PC-3 (cell line): ENCODE results near the gene CSMD2. TPM values are rescaled to one million over a fixed set of nuclear protein-coding genes. Genes with fewer than 3 reads are reported as not detected.

Experiments
- ATAC-seq: fragments of 200-7000 bp; cut with Tn5 transposase; 2 replicates; pipeline ENCODE4 v1.9.1; 2020; ENCODE audit warnings: mild to moderate bottlenecking, moderate library complexity
- BruUV-seq: library from RNA; stranded (reverse); fragments of 400-500 nt; replicated peaks from 2 replicates; lab custom pipeline; 2021; lab: Mats Ljungman, UMichigan
- CTCF ChIA-PET: fragments of 300-600 bp; sonication (Branson Sonifier 250); formaldehyde crosslinking; loops from one replicate; lab custom pipeline; 2022; ENCODE audit warnings: antibody characterized with exemption; lab: Charles Lee
- POLR2A ChIA-PET: fragments of 300-600 bp; sonication (Branson Sonifier 250); formaldehyde crosslinking; loops from one replicate; lab custom pipeline; 2022; ENCODE audit warnings: antibody characterized with exemption; ENCODE audit not compliant: unreplicated experiment; lab: Charles Lee
- DNase-seq: peaks from one replicate; pipeline ENCODE4 v3.0.0-alpha.2; 2015
- H2AFZ ChIP-seq: fragments of 300-600 bp; sonication (generic); 2 replicates; pipeline ENCODE4 v1.6.0; 2016; ENCODE audit warnings: antibody characterized with exemption, low read length
- H3F3A ChIP-seq: fragments of 300-600 bp; sonication (generic); one replicate; pipeline ENCODE4 v1.6.0; 2017; ENCODE audit warnings: antibody characterized with exemption, low read length, control low read depth, mild to moderate bottlenecking; ENCODE audit not compliant: unreplicated experiment
- H3K27ac ChIP-seq: fragments of 300-600 bp; sonication (generic); 2 replicates; pipeline ENCODE4 v1.5.1; 2016; ENCODE audit warnings: mild to moderate bottlenecking, low read length
- H3K27me3 ChIP-seq: fragments of 300-600 bp; sonication (generic); 2 replicates; pipeline ENCODE4 v1.6.1; 2016; ENCODE audit warnings: low read length, mixed read lengths
- H3K36me3 ChIP-seq: fragments of 300-600 bp; sonication (generic); 2 replicates; pipeline ENCODE4 v1.6.1; 2016; ENCODE audit warnings: low read depth, mixed run types, low read length, mixed read lengths
- H3K4me1 ChIP-seq: fragments of 300-600 bp; sonication (generic); 2 replicates; pipeline ENCODE4 v1.5.1; 2016; ENCODE audit warnings: low read length; ENCODE audit not compliant: insufficient read depth
- H3K4me2 ChIP-seq: fragments of 300-600 bp; sonication (generic); 2 replicates; pipeline ENCODE4 v1.6.0; 2016; ENCODE audit warnings: low read length
- H3K4me3 ChIP-seq: fragments of 300-600 bp; sonication (generic); 2 replicates; pipeline ENCODE4 v1.5.1; 2016; ENCODE audit warnings: mild to moderate bottlenecking, low read length, mixed read lengths
- H3K79me2 ChIP-seq: fragments of 300-600 bp; sonication (generic); 2 replicates; pipeline ENCODE4 v1.6.1; 2017; ENCODE audit warnings: low read length, mixed read lengths
- H3K9ac ChIP-seq: fragments of 300-600 bp; sonication (generic); 2 replicates; pipeline ENCODE4 v1.6.0; 2016; ENCODE audit warnings: mild to moderate bottlenecking, low read length
- H3K9me2 ChIP-seq: fragments of 300-600 bp; sonication (generic); replicated peaks from 2 replicates; pipeline ENCODE4 v1.6.1; 2016; ENCODE audit warnings: mixed run types, low read length, mixed read lengths
- H3K9me3 ChIP-seq: fragments of 300-600 bp; sonication (generic); 2 replicates; pipeline ENCODE4 v1.6.1; 2016; ENCODE audit warnings: low read length, mixed read lengths
- H4K20me1 ChIP-seq: fragments of 300-600 bp; sonication (generic); 2 replicates; pipeline ENCODE4 v1.6.1; 2016; ENCODE audit warnings: low read length, mixed read lengths
- EZH2 ChIP-seq: fragments of 300-600 bp; sonication (generic); IDR thresholded peaks from one replicate; pipeline ENCODE4 v1.6.1; 2017; ENCODE audit warnings: antibody characterized with exemption, mild to moderate bottlenecking, low read length; ENCODE audit not compliant: unreplicated experiment
- EZH2phosphoT487 ChIP-seq: fragments of 300-600 bp; sonication (generic); IDR thresholded peaks from 2 replicates; pipeline ENCODE4 v1.6.1; 2018; ENCODE audit warnings: mild to moderate bottlenecking, antibody characterized with exemption, low read length, borderline replicate concordance
- intact Hi-C: fragments of 100-400 bp; cut with micrococcal nuclease; formaldehyde crosslinking; loops from 2 replicates; pipeline ENCODE4 v1.9.0; 2023
- total RNA-seq: library from RNA; depleted of rRNA; stranded (reverse); fragments of >200 nt; gene quantifications from 2 replicates; pipeline ENCODE4 v1.2.3, GENCODE V29; 2014
- TF ChIP-seq, protein P1 (sequence below): fragments of 300-600 bp; sonication (generic); conservative IDR thresholded peaks from 2 replicates; pipeline ENCODE4 v1.5.1; 2017; ENCODE audit warnings: antibody characterized with exemption, low read depth, mild to moderate bottlenecking, low read length

The CSMD2 gene
- total RNA-seq, 1 experiment from 2014 or later, result not detected

DNA sequence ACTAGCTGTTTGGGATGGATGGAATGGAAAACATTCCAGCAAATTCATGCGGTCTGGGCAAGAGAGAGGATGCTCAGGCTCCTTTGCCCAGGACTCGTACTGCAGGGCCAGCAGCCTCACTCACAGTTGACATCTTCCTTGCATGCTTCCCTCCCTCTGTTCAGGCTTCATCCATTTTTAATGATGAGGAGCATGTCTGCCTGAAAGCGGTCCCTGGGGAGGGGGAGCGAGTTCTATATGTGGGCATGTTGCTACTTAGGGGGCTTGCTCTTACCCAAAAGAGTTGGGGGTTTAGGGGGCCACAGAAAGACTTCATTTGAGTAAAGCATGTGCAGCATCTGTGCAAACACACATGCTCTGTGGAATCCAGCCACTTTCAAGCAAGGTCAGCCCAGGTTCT is 203.0 kb downstream of the CSMD2 start:
- ATAC-seq (no peak), DNase-seq (no peak)
- no peak overlapping the region for H3K27ac ChIP-seq
- no peaks in the 10 kb centered on the region for H3K9me3 ChIP-seq
- no peaks in the 10 kb centered on the region for H3K4me1 ChIP-seq
- H3F3A ChIP-seq, result no peaks in the 10 kb centered on the region
- intact Hi-C loops, result no loop called here
- no peak overlapping the region for H3K9ac ChIP-seq
- no peaks in the 10 kb centered on the region for H3K27me3 ChIP-seq
- no peak overlapping the region for H2AFZ ChIP-seq
- no peaks in the 10 kb centered on the region for H3K36me3 ChIP-seq
- POLR2A ChIA-PET, result no interaction called here
- BruUV-seq, result no TSS peak
- H3K9me2 ChIP-seq, result no peaks in the 10 kb centered on the region
- TF ChIP-seq EZH2phosphoT487, result no peak
- H3K4me3 ChIP-seq, result no peak overlapping the region
- H3K4me2 ChIP-seq, result no peak overlapping the region
- no peaks in the 10 kb centered on the region for H3K79me2 ChIP-seq
- CTCF ChIA-PET, result no interaction called here
- no peaks in the 10 kb centered on the region for H4K20me1 ChIP-seq

- no peaks in the 10 kb centered on the region for H4K20me1 ChIP-seq
- H3K79me2 ChIP-seq, result no peaks in the 10 kb centered on the region
- H3K27me3 ChIP-seq, result no peaks in the 10 kb centered on the region
- no peaks in the 10 kb centered on the region for H3K4me1 ChIP-seq
- H3K36me3 ChIP-seq, result no peaks in the 10 kb centered on the region
- ChIA-PET POLR2A (no interaction called here), CTCF (no interaction called here)
- DNase-seq (no peak), ATAC-seq (no peak)
- BruUV-seq, result no TSS peak
- no peak overlapping the region for H3K4me3 ChIP-seq
- H3K27ac ChIP-seq, result no peak overlapping the region
- H3K9me3 ChIP-seq, result no peaks in the 10 kb centered on the region
- no peaks in the 10 kb centered on the region for H3K9me2 ChIP-seq
- H3F3A ChIP-seq, result no peaks in the 10 kb centered on the region
- H3K9ac ChIP-seq, result no peak overlapping the region
- intact Hi-C loops, result no loop called here
- H2AFZ ChIP-seq, result no peak overlapping the region
- TF ChIP-seq EZH2phosphoT487 (no peak), EZH2 (no peak)
- TF ChIP-seq, protein P1, sequence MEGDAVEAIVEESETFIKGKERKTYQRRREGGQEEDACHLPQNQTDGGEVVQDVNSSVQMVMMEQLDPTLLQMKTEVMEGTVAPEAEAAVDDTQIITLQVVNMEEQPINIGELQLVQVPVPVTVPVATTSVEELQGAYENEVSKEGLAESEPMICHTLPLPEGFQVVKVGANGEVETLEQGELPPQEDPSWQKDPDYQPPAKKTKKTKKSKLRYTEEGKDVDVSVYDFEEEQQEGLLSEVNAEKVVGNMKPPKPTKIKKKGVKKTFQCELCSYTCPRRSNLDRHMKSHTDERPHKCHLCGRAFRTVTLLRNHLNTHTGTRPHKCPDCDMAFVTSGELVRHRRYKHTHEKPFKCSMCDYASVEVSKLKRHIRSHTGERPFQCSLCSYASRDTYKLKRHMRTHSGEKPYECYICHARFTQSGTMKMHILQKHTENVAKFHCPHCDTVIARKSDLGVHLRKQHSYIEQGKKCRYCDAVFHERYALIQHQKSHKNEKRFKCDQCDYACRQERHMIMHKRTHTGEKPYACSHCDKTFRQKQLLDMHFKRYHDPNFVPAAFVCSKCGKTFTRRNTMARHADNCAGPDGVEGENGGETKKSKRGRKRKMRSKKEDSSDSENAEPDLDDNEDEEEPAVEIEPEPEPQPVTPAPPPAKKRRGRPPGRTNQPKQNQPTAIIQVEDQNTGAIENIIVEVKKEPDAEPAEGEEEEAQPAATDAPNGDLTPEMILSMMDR, result no peak
- H3K4me2 ChIP-seq, result no peak overlapping the region
These were observed 204.7 kb downstream of the CSMD2 start for GRCh38 chr1:33960188-33960895.

GRCh38 chr1:33957854-33958253 is 207.2 kb downstream of the CSMD2 start:
- no TSS peak for BruUV-seq
- H3K27ac ChIP-seq, result no peak overlapping the region

More at GRCh38 chr1:33957854-33958253, 207.2 kb downstream of the CSMD2 start:
- Histone ChIP-seq H4K20me1 (no peaks in the 10 kb centered on the region), H3K9ac (no peak overlapping the region), H3K4me2 (no peak overlapping the region), H3K36me3 (no peaks in the 10 kb centered on the region), H3K4me3 (no peak overlapping the region), H3K4me1 (no peaks in the 10 kb centered on the region), H3K79me2 (no peaks in the 10 kb centered on the region), H3K9me2 (no peaks in the 10 kb centered on the region), H2AFZ (no peak overlapping the region), H3F3A (no peaks in the 10 kb centered on the region), H3K27me3 (no peaks in the 10 kb centered on the region), H3K9me3 (no peaks in the 10 kb centered on the region)
- ATAC-seq (no peak), DNase-seq (no peak)
- ChIA-PET CTCF (no interaction called here), POLR2A (no interaction called here)
- TF ChIP-seq, protein P1, result no peak
- TF ChIP-seq EZH2phosphoT487, result no peak
- no peak for TF ChIP-seq EZH2
- intact Hi-C loops, result no loop called here
